CD4-positive, alpha-beta T cell (primary cell): ENCODE measurements around the gene FHOD3. TPM values are rescaled to one million over a fixed set of nuclear protein-coding genes. Genes with fewer than 3 reads are reported as not detected.

ENCODE experiments used
- ATAC-seq: fragments of 200-7000 bp; cut with Tn5 transposase; one replicate; pipeline ENCODE4 v1.10.0; 2022; ENCODE audit warnings: mild to moderate bottlenecking; ENCODE audit not compliant: poor library complexity
- CTCF ChIA-PET: fragments of 350-600 bp; sonication (Branson Sonifier 250); formaldehyde crosslinking; loops from one replicate; lab custom pipeline; 2021; ENCODE audit warnings: antibody characterized with exemption, inconsistent platforms; lab: Charles Lee
- POLR2A ChIA-PET: fragments of 350-600 bp; sonication (Branson Sonifier 250); formaldehyde crosslinking; loops from one replicate; lab custom pipeline; 2021; ENCODE audit warnings: antibody characterized with exemption, inconsistent platforms; lab: Charles Lee
- DNase-seq, 14 experiments: peaks; one replicate each; pipeline ENCODE4 v3.0.0-alpha.2; 2013 to 2020; ENCODE audit warnings: mixed read lengths in 2 of 14
- H3K27ac ChIP-seq, 2 donors: one replicate each; pipeline versions ENCODE4 v1.5.1 to v1.7.0; 2013; ENCODE audit warnings: low read length in 2 of 2, low read depth in 1 of 2, mild to moderate bottlenecking in 1 of 2
- H3K27me3 ChIP-seq, 2 experiments: 1 replicate in 1 of 2; 2 replicates in 1 of 2; pipeline versions ENCODE4 v1.6.1 to v1.7.0; 2013; ENCODE audit warnings: low read length in 2 of 2, control low read depth in 1 of 2, mild to moderate bottlenecking in 1 of 2, moderate library complexity in 1 of 2; ENCODE audit not compliant: insufficient read depth in 2 of 2, control insufficient read depth in 1 of 2
- H3K36me3 ChIP-seq: one replicate; pipeline ENCODE4 v1.6.1; 2013; ENCODE audit warnings: low read length, control low read depth; ENCODE audit not compliant: insufficient read depth
- H3K4me1 ChIP-seq: one replicate; pipeline ENCODE4 v1.6.1; 2013; ENCODE audit warnings: low read length, control low read depth; ENCODE audit not compliant: insufficient read depth
- H3K4me3 ChIP-seq: one replicate; pipeline ENCODE4 v1.5.1; 2013; ENCODE audit warnings: mild to moderate bottlenecking, low read length, moderate library complexity
- H3K9me3 ChIP-seq, 2 experiments: 1 replicate in 1 of 2; 2 replicates in 1 of 2; pipeline versions ENCODE4 v1.6.1 to v1.7.0; 2013; ENCODE audit warnings: low read length in 2 of 2, mild to moderate bottlenecking in 2 of 2, control low read depth in 1 of 2, moderate library complexity in 1 of 2; ENCODE audit not compliant: control insufficient read depth in 1 of 2, insufficient read depth in 1 of 2
- H3K27ac Mint-ChIP-seq: one replicate; pipeline ENCODE4 v1.8.0; 2020; ENCODE audit warnings: mixed read lengths
- H3K27me3 Mint-ChIP-seq: one replicate; pipeline ENCODE4 v1.8.0; 2021; ENCODE audit warnings: mixed read lengths
- H3K36me3 Mint-ChIP-seq: one replicate; pipeline ENCODE4 v1.8.0; 2021; ENCODE audit warnings: low read depth, mixed read lengths
- H3K4me1 Mint-ChIP-seq: one replicate; pipeline ENCODE4 v1.8.0; 2021; ENCODE audit warnings: low read depth, mixed read lengths
- H3K4me3 Mint-ChIP-seq: one replicate; pipeline ENCODE4 v1.8.0; 2020; ENCODE audit warnings: mild to moderate bottlenecking, mixed read lengths
- H3K9me3 Mint-ChIP-seq: one replicate; pipeline ENCODE4 v1.8.0; 2020; ENCODE audit warnings: mixed read lengths
- intact Hi-C, 2 experiments: fragments of 100-400 bp; cut with DNase I in 1 of 2; cut with micrococcal nuclease in 1 of 2; formaldehyde crosslinking; loops; one replicate each; pipeline versions ENCODE4 v1.15.1 to v1.9.0; 2023 to 2025; cut with DNase I, micrococcal nuclease
- total RNA-seq, 174 experiments: library from RNA in 2 of 174; stranded (reverse) in 2 of 174; gene quantifications; one replicate each; pipeline ENCODE4 v1.2.3 and lab custom pipeline; 2021 to 2026
- TF ChIP-seq, protein P1 (sequence below): fragments of 200-600 bp; IDR thresholded peaks from one replicate; pipeline ENCODE4 v1.8.0; 2022; ENCODE audit warnings: antibody characterized with exemption, mild to moderate bottlenecking

FHOD3 gene
- total RNA-seq, 2 experiments from 2014 or later = not detected

- Mint-ChIP-seq H3K4me1 (no peaks in the 10 kb centered on the region), H3K36me3 (no peaks in the 10 kb centered on the region), H3K27me3 (no peaks in the 10 kb centered on the region), H3K9me3 (no peaks in the 10 kb centered on the region), H3K27ac (no peak overlapping the region), H3K4me3 (no peak overlapping the region)
- peaks cover 0 to 2% of the 10 kb centered on the region in 2 experiments for H3K27me3 ChIP-seq
- intact Hi-C loops = no loop called here
- H3K9me3 ChIP-seq = peaks cover 0 to under 1% of the 10 kb centered on the region in 2 experiments
- H3K27ac ChIP-seq = no peak overlapping the region
- ATAC-seq (no peak), DNase-seq (peak in 2 of 14 experiments; percentile 5 to 21)
- no peaks in the 10 kb centered on the region for H3K36me3 ChIP-seq
- H3K4me3 ChIP-seq = no peak overlapping the region
- CTCF ChIA-PET = no interaction called here
- TF ChIP-seq, protein P1, sequence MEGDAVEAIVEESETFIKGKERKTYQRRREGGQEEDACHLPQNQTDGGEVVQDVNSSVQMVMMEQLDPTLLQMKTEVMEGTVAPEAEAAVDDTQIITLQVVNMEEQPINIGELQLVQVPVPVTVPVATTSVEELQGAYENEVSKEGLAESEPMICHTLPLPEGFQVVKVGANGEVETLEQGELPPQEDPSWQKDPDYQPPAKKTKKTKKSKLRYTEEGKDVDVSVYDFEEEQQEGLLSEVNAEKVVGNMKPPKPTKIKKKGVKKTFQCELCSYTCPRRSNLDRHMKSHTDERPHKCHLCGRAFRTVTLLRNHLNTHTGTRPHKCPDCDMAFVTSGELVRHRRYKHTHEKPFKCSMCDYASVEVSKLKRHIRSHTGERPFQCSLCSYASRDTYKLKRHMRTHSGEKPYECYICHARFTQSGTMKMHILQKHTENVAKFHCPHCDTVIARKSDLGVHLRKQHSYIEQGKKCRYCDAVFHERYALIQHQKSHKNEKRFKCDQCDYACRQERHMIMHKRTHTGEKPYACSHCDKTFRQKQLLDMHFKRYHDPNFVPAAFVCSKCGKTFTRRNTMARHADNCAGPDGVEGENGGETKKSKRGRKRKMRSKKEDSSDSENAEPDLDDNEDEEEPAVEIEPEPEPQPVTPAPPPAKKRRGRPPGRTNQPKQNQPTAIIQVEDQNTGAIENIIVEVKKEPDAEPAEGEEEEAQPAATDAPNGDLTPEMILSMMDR = no peak
- POLR2A ChIA-PET = no interaction called here
- H3K4me1 ChIP-seq = no peaks in the 10 kb centered on the region
Measured at GRCh38 chr18:36496022-36496421, 198.5 kb downstream of the FHOD3 start.

DNA sequence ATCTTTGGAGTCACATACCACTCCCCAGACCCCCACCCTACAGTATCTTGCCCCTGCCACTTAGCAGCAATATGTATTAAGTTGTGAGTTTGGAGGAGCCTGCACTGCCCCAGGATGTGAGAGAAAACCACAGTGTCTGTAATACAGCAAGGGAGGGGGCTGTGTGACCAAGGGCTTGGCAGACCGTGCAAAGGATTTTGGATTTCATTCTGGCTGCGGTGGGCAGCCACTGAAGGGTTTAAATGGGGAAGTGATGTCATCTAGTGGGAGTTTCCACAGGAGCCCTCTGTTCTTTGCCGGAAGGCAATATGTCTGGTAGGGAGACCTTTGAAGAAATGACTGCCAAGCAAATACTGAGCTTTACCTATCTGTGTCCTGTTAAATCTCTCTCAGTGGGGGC lies 202.4 kb downstream of the FHOD3 start:
- DNase-seq = no peak
- Mint-ChIP-seq H3K4me3 (no peak overlapping the region), H3K36me3 (no peaks in the 10 kb centered on the region), H3K27ac (no peak overlapping the region), H3K4me1 (no peaks in the 10 kb centered on the region), H3K27me3 (no peaks in the 10 kb centered on the region), H3K9me3 (no peaks in the 10 kb centered on the region)
- CTCF ChIA-PET = no interaction called here
- POLR2A ChIA-PET = no interaction called here
- no peak for ATAC-seq
- no peaks in the 10 kb centered on the region for H3K36me3 ChIP-seq
- peaks cover 0 to 2% of the 10 kb centered on the region in 2 experiments for H3K27me3 ChIP-seq
- H3K27ac ChIP-seq = no peak overlapping the region
- no peaks in the 10 kb centered on the region for H3K4me1 ChIP-seq
- no peak overlapping the region for H3K4me3 ChIP-seq
- intact Hi-C loops = no loop called here
- TF ChIP-seq, protein P1 = no peak
- H3K9me3 ChIP-seq = peaks cover 0 to 3% of the 10 kb centered on the region in 2 experiments

GRCh38 chr18:36501100-36501499 lies 203.6 kb downstream of the FHOD3 start:
- TF ChIP-seq, protein P1 = no peak

More at GRCh38 chr18:36501100-36501499, 203.6 kb downstream of the FHOD3 start:
- ATAC-seq (no peak), DNase-seq (no peak)
- Mint-ChIP-seq H3K27ac (no peak overlapping the region), H3K4me3 (no peak overlapping the region), H3K4me1 (no peaks in the 10 kb centered on the region), H3K27me3 (no peaks in the 10 kb centered on the region), H3K36me3 (no peaks in the 10 kb centered on the region), H3K9me3 (no peaks in the 10 kb centered on the region)
- H3K27ac ChIP-seq = no peak overlapping the region
- H3K27me3 ChIP-seq = no peaks in the 10 kb centered on the region
- H3K9me3 ChIP-seq = peaks cover 0 to 3% of the 10 kb centered on the region in 2 experiments
- no peaks in the 10 kb centered on the region for H3K36me3 ChIP-seq
- POLR2A ChIA-PET = no interaction called here
- H3K4me1 ChIP-seq = no peaks in the 10 kb centered on the region
- CTCF ChIA-PET = no interaction called here
- intact Hi-C loops = no loop called here
- H3K4me3 ChIP-seq = no peak overlapping the region
